ENCODE data around the gene FAIM2. TPM values are rescaled to one million over a fixed set of nuclear protein-coding genes. Genes with fewer than 3 reads are reported as not detected.

Gene FAIM2
- total RNA-seq, 2 experiments from 2014 or later, result not detected

DNA sequence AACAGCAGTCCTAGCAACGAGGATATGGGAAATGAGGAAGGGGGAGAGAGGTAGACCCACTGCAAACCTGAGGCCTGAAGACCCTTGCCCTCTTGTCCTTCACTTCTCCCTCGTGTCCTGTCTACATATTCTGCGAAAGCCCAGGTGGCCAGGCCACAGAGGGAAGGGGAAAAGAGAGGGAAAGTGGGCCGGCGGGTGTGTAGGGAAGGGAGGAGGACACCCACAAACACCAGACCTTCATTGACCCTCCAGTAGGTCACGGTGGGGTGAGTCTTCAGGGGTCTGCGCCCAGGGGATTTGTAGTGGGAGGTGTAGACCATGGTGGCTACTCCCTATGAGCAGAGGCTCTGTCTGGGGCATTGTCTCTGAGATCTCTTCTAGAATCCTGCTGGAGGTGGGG is 3.8 kb downstream of the FAIM2 start:
- no peaks in the 10 kb centered on the region for H3K9me3 Mint-ChIP-seq
- no peak for DNase-seq
- no peak overlapping the region for H3K27ac Mint-ChIP-seq
- ChIA-PET POLR2A (no interaction called here), CTCF (no interaction called here)
- Histone ChIP-seq H3K4me3 (ENCODE audit: low read length) (no peak overlapping the region), H3K9me3 (ENCODE audit: control insufficient read depth in 1 of 2, insufficient read depth in 1 of 2, low read length in 2 of 2) (no peaks in the 10 kb centered on the region), H3K36me3 (ENCODE audit: insufficient read depth, low read length) (no peaks in the 10 kb centered on the region), H3K27ac (ENCODE audit: low read depth in 1 of 2, low read length in 2 of 2) (no peak overlapping the region), H3K4me1 (ENCODE audit: insufficient read depth, low read length) (peaks cover 14% of the 10 kb centered on the region), H3K27me3 (ENCODE audit: control insufficient read depth in 1 of 2, insufficient read depth in 2 of 2, low read length in 2 of 2) (no peaks in the 10 kb centered on the region)
- TF ChIP-seq, protein P1, sequence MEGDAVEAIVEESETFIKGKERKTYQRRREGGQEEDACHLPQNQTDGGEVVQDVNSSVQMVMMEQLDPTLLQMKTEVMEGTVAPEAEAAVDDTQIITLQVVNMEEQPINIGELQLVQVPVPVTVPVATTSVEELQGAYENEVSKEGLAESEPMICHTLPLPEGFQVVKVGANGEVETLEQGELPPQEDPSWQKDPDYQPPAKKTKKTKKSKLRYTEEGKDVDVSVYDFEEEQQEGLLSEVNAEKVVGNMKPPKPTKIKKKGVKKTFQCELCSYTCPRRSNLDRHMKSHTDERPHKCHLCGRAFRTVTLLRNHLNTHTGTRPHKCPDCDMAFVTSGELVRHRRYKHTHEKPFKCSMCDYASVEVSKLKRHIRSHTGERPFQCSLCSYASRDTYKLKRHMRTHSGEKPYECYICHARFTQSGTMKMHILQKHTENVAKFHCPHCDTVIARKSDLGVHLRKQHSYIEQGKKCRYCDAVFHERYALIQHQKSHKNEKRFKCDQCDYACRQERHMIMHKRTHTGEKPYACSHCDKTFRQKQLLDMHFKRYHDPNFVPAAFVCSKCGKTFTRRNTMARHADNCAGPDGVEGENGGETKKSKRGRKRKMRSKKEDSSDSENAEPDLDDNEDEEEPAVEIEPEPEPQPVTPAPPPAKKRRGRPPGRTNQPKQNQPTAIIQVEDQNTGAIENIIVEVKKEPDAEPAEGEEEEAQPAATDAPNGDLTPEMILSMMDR (IDR thresholded peaks at IDR 0.05), result no peak
- intact Hi-C loops (cut with DNase I, micrococcal nuclease), result no loop called here
- peaks cover 7% of the 10 kb centered on the region for H3K27me3 Mint-ChIP-seq
- H3K4me3 Mint-ChIP-seq, result no peak overlapping the region
- ATAC-seq (ENCODE audit: poor library complexity), result no peak
- H3K4me1 Mint-ChIP-seq (ENCODE audit: low read depth), result peaks cover 5% of the 10 kb centered on the region
- no peaks in the 10 kb centered on the region for H3K36me3 Mint-ChIP-seq (ENCODE audit: low read depth)

DNA sequence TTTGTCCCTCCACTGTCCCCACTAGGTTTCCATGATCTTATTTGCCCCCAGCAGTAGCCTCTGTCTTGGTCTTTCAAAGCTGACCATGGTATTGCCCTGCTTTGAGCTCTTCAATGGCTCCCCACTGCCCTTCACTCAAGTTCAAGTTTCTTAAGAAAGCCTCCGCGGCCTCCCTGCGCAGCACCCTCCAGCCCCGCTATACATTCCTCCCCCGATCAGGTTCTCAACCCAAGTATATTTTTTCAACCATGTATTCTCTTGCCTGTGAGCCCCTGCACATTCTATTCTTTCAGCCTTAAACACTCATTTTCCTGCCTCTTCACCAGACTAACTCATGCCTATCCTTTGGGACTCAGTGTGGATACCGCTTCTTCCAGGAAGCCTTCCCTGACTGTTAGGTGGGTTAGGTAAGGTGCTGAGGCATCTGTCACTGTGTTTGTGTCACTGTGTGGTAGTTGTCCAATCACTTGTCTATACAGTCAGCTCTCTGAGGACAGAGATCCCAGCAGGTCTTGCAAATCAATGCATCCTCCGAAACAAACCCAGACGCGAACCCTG is 4.3 kb downstream of the FAIM2 start:
- intact Hi-C loops (cut with DNase I, micrococcal nuclease), result no loop called here
- ChIA-PET POLR2A (no interaction called here), CTCF (no interaction called here)
- Mint-ChIP-seq H3K4me1 (ENCODE audit: low read depth) (peaks cover 5% of the 10 kb centered on the region), H3K9me3 (no peaks in the 10 kb centered on the region), H3K4me3 (no peak overlapping the region), H3K36me3 (ENCODE audit: low read depth) (no peaks in the 10 kb centered on the region), H3K27ac (no peak overlapping the region), H3K27me3 (peaks cover 3% of the 10 kb centered on the region)
- H3K4me3 ChIP-seq (ENCODE audit: low read length), result no peak overlapping the region
- DNase-seq (no peak), ATAC-seq (ENCODE audit: poor library complexity) (no peak)
- H3K4me1 ChIP-seq (ENCODE audit: insufficient read depth, low read length), result peaks cover 12% of the 10 kb centered on the region
- no peak overlapping the region for H3K27ac ChIP-seq (ENCODE audit: low read depth in 1 of 2, low read length in 2 of 2)
- H3K27me3 ChIP-seq (ENCODE audit: control insufficient read depth in 1 of 2, insufficient read depth in 2 of 2, low read length in 2 of 2), result no peaks in the 10 kb centered on the region
- no peaks in the 10 kb centered on the region for H3K36me3 ChIP-seq (ENCODE audit: insufficient read depth, low read length)
- no peaks in the 10 kb centered on the region for H3K9me3 ChIP-seq (ENCODE audit: control insufficient read depth in 1 of 2, insufficient read depth in 1 of 2, low read length in 2 of 2)
- TF ChIP-seq, protein P1 (IDR thresholded peaks at IDR 0.05), result no peak

DNA sequence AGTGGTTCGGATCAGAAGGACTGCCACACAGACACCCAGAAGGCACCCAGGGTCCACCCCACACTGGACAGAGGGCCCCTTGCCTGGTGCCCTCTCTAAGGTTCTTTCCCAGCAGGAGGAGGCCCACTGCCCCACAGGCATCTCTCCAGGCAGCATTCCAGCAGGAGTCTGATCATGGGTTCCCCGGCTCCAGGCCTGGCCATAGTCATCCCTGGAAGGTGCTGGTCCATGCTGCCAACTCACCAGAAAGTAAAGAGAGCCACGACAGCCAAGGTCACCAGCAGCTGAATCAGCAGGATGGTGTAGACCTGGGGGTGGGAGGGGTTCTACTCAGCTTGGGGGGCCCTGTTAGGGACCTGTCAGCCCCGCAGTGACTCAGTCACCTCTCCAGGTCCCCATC is 6.4 kb downstream of the FAIM2 start:
- Mint-ChIP-seq H3K27ac (no peak overlapping the region), H3K9me3 (no peaks in the 10 kb centered on the region), H3K27me3 (no peaks in the 10 kb centered on the region), H3K4me3 (no peak overlapping the region), H3K36me3 (ENCODE audit: low read depth) (no peaks in the 10 kb centered on the region), H3K4me1 (ENCODE audit: low read depth) (no peaks in the 10 kb centered on the region)
- H3K27ac ChIP-seq (ENCODE audit: low read depth in 1 of 2, low read length in 2 of 2), result no peak overlapping the region
- ChIA-PET CTCF (no interaction called here), POLR2A (no interaction called here)
- peaks cover 0 to 3% of the 10 kb centered on the region in 2 experiments for H3K27me3 ChIP-seq (ENCODE audit: control insufficient read depth in 1 of 2, insufficient read depth in 2 of 2, low read length in 2 of 2)
- DNase-seq (no peak), ATAC-seq (ENCODE audit: poor library complexity) (no peak)
- TF ChIP-seq, protein P1 (IDR thresholded peaks at IDR 0.05), result no peak
- no peaks in the 10 kb centered on the region for H3K9me3 ChIP-seq (ENCODE audit: control insufficient read depth in 1 of 2, insufficient read depth in 1 of 2, low read length in 2 of 2)
- H3K36me3 ChIP-seq (ENCODE audit: insufficient read depth, low read length), result no peaks in the 10 kb centered on the region
- intact Hi-C loops (cut with DNase I, micrococcal nuclease), result no loop called here
- no peak overlapping the region for H3K4me3 ChIP-seq (ENCODE audit: low read length)
- no peaks in the 10 kb centered on the region for H3K4me1 ChIP-seq (ENCODE audit: insufficient read depth, low read length)
